ENCODE measurements around the gene SSTR5.
"Not testable (repeated sequence)": the region's sequence is repeated elsewhere in the genome, so short reads cannot be mapped to it uniquely, and the experiment has no call there.

Gene SSTR5

DNA sequence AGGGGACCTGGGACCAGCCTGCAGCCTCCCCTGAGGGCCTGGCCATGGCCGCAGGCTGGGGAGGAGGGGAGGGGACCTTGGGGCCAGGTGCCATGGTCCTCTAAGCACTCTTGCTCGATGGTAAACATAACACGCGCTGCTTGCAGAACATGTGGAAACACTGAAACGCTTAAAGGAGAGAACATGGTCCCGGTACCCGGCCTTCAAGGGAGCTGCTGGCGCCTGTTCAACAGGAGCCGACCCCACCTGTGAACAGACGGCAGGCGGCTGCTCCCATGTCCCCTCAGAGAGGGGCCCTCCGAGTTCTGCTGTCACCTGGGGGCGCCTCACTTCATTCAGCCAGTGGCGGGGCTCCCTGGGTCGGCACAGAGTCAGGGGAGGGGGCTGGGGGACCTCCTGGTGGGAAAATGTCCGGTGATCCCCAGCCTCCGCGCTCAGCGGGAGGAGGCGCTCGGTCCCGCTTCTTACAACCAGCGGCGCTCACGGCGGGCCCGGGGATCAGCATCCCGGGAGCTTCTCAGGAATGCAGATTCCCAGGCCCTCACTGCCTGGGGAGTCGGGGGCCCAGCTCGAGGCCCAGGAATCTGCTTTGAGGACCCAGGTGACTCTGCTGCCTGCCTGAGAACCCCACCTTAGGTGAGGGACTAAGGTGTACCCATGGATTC is 854 bp upstream of the SSTR5 start:
- in situ Hi-C loops (cut with MboI; ENCODE audit: low sequenced_read_pairs): no loop called here

DNA sequence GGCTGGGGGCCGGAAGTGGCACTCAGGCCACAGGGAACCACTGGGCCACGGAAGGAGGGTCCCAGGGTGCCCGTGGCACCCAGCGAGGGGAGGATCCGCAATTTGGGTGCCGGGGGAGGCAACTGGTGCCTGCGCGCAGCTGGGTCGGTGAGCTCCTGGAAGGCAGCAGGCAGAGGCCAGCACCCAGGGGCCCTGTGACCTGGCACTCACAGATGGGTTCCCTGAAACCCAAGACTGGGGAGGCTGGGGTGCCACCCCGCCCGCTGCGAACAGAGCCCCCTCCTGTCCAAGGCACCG is 663 bp downstream of the SSTR5 start:
- in situ Hi-C loops (cut with MboI; ENCODE audit: low sequenced_read_pairs): no loop called here

DNA sequence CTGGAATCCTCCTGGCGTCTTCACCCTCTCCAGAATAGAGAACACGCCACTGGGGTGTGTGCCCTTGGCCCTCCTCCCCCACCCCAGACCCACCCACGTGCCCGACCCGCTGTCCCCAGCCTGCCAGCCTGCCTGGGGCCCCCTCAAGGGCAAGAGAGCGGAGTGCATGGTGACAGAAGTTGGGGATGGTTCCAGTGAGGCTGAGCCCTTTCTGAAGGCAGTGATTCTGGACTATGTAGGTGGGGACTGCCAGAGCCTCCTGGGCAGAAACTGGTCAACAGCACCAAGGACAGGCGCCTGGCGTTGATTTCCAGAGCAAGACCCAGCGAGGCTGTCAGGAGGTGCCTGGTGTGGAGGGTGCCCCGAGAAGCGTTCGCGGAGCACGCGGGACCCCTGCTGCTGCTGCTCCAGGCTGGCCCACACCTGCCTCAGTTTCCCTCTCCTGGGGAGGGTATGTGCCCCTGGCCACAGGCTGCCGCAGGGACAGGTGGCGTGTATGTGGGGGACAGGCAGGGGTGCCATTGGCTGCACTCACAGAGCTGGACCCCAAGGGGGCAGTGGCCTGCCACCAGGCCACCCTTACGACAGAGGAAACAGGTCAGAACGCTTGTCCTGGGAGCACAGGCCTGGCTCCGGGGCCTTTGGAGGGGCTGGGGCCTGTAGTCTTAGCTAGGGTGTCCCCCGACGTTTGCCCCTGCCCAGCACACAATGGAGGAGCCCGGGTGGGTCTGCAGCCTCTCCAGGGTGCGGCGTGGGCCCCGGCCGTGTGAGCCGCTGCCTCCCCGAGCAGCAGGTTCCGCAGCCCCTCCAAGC is 1.2 kb downstream of the SSTR5 start:
- in situ Hi-C loops (cut with MboI; ENCODE audit: low sequenced_read_pairs): no loop called here

DNA sequence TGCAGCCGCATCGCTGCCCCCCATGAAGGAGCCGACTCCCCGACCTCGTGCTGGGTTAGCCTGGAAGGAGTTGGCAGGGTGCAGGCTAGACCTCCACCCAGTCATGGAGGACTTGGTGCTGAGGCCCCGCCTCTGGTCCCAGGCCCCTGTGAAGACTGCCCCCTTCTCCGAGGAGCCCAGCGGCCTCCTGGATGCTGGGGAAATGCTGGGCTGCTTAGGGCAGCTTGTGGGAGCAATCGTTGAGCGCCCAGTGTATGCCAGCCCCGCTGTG is 1.8 kb downstream of the SSTR5 start:
- in situ Hi-C loops (cut with MboI; ENCODE audit: low sequenced_read_pairs): no loop called here

DNA sequence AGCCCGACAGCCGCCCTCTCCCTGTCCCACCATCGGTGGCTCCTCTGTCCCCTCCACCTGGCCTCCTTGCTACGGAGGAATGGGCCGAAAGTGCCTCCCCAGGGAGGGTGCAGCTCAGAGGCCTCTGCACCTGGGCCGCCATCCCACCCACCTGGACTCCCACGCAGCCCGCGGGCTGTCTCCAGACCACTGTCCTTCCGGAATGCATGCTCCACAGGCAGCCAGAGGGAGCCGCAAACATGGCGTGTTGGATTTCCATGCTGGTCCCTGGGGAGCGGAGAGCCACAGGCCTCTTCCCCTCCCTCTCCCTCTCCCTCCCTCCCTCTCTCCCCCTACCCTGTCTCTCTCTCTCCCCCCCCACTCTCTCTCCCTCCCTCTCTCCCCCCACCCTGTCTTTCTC is 3.0 kb downstream of the SSTR5 start:
- in situ Hi-C loops (cut with MboI; ENCODE audit: low sequenced_read_pairs): no loop called here

DNA sequence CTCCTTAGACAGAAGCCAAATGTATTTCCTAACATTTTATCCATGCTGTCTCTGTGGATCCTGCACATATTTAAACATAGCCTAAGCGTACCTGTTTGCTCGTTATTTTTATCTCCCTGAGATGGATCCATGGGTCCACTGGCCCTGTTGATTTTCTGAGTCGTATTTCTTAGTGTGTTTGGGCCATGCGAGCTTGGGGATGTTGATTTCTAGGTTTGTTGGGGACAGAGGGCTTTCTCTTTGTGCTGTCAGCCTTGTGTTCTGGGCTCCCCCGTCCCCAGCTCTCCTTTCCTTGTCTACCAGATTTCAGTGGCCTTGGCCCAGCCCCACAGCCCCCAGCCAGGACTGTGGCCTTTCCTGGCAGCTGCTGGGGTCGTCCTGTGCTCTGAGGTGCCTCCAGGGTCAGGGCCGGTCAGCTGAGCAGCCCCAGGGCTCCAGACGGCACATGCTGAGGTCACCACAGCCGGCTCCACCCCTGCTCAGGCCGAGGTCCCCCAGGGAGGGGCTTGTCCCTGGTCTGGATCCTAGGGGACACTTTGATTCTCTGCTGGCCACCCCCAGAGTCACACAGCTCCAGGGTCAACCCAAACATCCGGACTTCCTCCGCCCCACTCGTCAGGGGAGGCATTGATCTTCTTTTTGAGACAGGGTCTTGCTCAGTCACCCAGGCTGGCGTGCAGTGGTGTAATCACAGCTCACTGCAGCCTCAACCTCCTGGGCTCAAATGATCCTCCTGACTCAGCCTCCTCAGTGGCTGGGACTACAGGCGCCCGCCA is 4.4 kb downstream of the SSTR5 start:
- in situ Hi-C loops (cut with MboI; ENCODE audit: low sequenced_read_pairs): no loop called here

DNA sequence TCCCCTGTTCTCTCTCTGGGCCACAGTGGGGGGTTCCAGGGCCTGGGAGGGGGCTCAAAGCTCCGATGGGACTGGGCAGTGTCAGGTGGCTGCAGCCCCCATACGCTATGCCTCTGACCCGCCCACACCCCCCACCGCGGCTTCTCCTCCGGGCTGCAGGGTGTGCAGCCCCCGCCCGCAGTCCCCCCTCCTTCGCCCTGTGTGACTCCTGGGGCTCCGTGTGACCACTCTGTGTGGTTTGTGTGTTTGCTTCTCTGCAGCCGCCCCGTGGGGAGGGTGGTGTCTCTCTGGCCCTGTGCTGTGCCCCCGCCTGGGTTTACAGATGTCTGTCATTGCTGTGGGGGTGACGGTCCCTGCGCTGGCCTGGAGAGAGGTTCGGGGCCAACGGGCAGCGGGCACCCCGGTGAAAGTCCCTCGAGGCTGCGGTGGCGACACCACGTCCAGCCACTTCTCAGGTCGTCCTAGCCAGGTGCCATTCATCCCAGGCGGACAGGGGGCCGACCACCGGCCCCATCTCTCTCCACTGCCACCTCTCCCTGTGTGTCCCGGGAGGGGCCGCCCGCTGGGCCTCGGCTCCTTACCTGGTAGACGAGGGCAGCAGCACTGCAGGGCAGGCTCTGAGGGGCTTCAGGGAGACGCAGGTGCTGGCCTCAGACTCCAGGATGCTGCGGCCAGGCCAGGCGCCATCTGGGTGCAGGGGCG is 5.5 kb downstream of the SSTR5 start:
- in situ Hi-C loops (cut with MboI; ENCODE audit: low sequenced_read_pairs): no loop called here

DNA sequence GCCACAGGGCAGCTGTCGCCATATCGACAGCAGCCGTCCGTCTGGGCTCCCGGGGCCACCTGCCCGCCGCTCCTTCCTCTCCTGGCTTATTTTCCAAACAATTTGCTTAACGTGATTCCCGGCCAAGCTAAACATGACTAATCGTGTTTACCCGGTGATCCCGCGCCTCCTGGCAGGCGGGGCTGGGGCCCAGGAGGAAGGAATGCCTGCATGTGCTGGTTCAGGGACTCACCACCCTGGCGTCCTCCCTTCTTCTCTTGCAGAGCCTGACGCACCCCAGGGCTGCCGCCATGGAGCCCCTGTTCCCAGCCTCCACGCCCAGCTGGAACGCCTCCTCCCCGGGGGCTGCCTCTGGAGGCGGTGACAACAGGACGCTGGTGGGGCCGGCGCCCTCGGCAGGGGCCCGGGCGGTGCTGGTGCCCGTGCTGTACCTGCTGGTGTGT is 6.1 kb downstream of the SSTR5 start:
- in situ Hi-C loops (cut with MboI; ENCODE audit: low sequenced_read_pairs): no loop called here

DNA sequence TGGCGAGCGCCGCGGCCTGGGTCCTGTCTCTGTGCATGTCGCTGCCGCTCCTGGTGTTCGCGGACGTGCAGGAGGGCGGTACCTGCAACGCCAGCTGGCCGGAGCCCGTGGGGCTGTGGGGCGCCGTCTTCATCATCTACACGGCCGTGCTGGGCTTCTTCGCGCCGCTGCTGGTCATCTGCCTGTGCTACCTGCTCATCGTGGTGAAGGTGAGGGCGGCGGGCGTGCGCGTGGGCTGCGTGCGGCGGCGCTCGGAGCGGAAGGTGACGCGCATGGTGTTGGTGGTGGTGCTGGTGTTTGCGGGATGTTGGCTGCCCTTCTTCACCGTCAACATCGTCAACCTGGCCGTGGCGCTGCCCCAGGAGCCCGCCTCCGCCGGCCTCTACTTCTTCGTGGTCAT is 6.8 kb downstream of the SSTR5 start:
- in situ Hi-C loops (cut with MboI; ENCODE audit: low sequenced_read_pairs): no loop called here

DNA sequence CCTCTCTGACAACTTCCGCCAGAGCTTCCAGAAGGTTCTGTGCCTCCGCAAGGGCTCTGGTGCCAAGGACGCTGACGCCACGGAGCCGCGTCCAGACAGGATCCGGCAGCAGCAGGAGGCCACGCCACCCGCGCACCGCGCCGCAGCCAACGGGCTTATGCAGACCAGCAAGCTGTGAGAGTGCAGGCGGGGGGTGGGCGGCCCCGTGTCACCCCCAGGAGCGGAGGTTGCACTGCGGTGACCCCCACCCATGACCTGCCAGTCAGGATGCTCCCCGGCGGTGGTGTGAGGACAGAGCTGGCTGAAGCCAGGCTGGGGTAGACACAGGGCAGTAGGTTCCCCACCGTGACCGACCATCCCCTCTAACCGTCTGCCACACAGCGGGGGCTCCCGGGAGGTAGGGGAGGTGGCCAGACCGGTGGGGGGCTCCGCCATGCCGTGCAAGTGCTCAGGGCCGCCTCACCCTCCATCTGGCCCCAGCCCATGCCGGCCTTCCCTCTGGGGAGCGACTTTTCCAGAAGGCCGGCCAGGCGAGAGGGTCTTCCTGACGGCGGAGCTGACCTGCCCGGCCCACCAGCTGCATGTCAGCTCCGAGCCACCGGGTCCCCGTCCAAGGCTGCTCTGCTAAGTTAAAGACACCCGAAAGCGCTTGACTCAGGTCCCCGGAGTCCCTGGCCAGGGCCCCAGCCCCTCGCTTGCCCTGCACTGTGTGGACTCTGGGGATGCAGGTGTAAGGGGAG is 7.4 kb downstream of the SSTR5 start:
- in situ Hi-C loops (cut with MboI; ENCODE audit: low sequenced_read_pairs): no loop called here

DNA sequence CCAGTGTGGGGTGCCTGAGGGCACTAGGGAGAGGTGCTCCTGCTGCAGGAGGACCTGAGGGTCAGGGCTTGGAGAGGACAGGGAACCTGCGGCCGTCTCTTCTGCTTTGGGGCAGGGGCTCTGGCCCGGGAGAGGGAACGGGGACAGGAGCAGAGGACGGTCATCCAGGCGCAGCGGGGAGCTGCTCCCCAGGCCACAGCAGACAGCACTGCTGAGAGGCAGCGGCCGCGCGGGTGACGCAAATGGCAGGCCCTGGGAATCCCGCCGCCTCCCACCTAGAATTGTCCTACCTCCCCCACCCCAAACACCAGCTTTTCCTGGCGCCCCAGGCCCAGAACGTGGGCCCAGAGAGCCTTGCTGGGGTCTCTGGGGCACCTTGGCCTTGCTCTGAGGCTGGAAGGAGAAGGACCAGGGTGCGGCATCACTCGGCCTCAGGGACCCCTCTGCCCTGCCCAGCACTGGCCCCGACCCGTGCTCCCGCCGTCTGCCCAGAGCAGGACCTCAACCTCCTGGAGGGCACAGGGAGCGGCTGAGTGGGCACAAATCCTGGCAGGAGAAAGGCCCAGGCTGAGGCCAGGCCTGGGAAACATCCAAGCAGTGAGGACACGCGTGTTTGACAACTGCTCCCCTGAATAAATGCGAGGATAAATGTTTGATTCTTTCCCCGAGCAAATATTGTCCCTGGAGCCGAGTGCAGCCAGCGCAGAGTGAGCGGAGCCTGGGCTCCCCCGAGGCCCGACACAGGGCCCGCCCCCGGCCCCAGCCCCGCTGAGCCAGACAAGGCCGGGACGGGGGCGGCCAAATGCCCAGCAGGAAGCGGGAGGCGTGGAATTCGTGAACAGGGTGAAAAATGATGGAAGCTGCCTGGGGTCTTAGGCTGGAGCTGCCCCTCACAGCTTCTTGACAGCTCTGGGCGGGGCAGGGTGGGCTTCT is 8.5 kb downstream of the SSTR5 start:
- in situ Hi-C loops (cut with MboI; ENCODE audit: low sequenced_read_pairs): no loop called here

DNA sequence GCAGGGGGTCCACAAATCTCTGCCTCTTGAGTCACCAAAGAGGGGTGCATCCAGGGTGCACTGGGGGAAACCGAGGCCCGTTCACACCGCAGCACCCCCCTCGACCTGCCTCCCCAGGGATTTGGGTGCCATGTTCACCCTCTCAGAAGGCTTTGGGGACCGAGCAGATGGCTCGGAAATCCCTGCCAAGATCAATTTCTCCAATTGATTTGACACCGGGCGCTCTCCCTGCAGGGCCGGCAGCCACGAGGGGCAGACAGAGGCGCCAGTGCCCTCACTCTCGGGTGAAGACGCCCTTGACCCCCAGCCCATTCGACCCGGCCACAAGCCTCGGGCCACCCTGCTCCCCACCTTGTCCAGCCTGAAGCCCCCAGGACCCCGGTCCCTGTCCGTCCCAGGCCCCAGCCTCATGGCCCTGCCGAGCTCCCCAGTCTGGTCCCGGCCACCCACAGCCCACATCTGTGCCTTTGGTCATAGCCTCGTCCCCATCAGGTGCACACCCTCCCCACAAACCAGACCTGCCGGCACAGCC is 9.3 kb downstream of the SSTR5 start:
- in situ Hi-C loops (cut with MboI; ENCODE audit: low sequenced_read_pairs): no loop called here

DNA sequence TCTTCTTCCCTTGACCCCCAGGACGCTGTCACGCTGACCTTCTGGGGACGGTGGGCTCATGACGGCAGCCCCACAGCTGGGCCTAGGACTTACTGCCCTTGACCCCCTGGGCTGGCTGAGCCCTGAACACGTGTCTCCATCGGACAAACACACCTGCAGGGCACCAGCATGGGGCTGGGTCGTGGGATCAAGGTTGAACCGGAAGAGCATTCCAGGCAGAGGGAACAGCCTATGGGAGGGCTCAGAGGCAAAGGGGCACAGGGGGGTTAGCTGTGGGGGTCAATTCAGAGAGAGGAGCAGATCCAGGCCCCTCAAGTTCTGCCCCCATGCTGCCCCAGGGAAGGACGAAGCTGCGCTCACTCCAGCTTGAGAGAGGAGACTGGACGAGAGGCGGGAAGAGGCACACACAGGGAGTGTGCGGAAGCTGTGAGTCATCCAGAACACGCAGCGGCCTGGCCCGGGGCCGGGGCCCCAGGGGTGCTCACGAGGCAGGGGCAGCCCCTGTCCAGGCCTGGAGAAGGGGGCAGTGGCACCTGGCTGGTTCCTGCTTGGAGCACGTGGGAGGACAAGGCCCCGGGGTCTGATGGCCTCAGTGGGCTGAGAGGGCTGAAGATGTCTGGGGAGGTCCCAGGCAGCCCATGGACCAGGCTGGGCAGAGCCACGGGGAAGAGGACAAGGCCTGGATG is 9.9 kb downstream of the SSTR5 start:
- in situ Hi-C loops (cut with MboI; ENCODE audit: low sequenced_read_pairs): no loop called here

DNA sequence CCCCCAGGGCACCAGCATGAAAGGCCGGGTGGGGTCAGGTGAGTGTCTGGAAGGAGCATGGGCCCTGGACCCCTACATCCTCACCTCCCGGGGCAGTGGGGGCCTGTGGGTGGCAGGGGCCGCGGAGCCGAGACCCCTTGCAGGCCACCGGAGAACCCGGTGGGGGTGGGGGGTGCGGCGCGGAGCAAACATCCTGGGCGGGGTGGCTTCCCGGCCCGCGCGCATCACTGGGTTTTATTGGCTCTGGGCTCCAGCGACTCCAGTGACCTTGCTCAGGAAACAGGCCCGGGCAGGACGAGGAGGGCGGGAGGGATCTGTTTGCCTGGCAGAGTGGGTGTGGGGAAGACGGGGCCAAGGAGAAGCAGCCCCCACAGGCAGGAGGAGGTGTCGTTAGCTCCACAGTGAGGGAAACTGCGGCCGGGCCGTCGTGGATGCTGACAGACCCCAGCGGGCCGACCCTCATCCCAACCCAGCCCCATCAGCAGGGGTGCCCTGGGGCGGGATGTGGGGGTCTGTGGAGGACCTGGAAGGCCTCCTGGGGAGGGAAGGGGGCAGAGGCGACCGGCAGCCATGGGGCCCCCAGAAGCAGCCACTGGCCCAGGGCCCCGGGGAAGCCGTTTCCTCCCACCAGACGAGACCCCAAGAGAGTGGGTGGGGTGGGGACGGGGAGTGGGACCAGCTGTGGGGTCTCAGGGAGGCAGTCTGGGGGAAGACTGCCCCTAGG is 10.6 kb downstream of the SSTR5 start:
- in situ Hi-C loops (cut with MboI; ENCODE audit: low sequenced_read_pairs): no loop called here

DNA sequence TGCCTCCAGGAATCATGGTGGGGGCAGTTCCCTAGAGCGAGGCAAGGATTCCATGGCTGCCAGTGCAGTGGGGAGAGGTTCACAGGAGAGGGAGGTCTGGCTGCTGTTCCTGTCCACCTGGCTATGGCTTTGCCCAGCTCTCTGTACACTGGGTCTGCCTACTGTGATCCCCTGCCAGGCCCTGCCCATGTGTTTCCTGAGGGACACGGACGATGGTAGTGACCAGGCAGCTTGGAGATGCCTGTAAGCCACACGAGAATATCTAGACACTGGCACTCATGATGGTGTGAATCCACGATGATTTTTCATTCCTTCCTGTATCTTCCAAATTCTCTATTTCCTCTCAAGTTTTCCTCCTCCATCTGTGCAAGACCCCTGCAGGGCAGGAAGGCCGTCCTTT is 12.4 kb downstream of the SSTR5 start:
- in situ Hi-C loops (cut with MboI; ENCODE audit: low sequenced_read_pairs): no loop called here

DNA sequence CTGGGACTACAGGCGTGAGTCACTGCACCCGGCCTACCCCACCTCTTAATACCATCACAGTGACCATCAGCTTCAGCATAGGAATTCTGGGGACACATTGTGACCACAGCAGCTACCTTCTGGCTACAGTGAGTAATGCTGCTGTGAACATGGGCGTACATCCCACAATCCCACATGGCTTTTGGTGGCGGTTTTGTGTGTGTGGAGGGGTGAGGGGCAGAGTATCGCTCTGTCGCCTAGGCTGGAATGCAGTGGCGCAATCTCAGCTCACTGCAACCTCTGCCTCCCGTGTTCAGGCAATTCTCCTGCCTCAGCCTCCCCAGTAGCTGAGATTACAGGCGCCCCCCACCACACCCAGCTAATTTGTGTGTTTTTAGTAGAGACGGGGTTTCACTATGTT is 13.9 kb downstream of the SSTR5 start:
- in situ Hi-C loops (cut with MboI; ENCODE audit: low sequenced_read_pairs): not testable (repeated sequence)

DNA sequence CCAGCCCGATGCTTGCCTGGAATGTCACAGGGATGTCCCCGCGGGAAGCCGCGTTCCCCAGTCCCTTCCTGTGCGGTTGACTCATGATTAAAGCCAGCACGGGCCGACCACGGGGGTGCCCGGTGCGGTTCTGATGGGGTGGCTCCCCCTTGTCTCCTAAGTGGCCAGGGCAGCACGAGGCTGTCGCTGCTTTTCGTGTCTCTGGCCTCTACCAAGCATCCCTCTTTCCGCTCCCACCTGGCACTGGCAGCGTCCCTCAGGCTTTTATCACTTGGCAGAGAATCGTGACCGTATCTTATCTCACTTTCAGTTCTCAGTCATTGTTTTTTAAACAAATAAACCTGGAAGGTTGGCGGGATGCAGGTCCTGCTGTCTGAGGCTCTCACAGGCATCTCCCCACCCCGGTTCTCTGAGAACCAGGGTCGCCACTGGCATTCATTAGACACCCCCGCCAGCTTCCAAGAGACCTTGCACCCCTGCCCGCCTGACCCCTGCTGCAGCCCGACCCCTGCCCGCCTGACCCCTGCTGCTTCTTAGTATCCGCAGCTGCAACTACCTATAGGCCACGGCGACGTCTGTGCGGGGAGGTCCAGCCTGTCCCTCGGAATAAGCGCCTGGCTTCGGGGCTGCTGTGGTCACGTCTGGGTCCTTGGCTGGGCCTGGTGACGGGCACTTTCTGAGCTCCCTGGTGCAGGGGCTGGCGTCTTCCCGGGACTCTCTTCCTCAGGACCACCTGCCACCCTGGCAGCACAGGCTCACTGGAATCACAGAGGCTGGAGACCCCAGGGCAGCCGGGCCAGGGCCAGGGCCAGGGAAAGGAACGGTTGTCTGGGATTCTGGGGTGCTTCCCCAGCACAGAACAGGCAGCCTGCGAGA is 16.0 kb downstream of the SSTR5 start:
- in situ Hi-C loops (cut with MboI; ENCODE audit: low sequenced_read_pairs): no loop called here
